HG02943 (cell line): ENCODE data around the gene MADD.

Experiments used
- ATAC-seq: cut with Tn5 transposase; IDR thresholded peaks from one replicate; pipeline ENCODE4 v1.9.1; 2021; ENCODE audit warnings: mild to moderate bottlenecking, low read depth, moderate library complexity; ENCODE audit not compliant: unreplicated experiment

Gene MADD

DNA sequence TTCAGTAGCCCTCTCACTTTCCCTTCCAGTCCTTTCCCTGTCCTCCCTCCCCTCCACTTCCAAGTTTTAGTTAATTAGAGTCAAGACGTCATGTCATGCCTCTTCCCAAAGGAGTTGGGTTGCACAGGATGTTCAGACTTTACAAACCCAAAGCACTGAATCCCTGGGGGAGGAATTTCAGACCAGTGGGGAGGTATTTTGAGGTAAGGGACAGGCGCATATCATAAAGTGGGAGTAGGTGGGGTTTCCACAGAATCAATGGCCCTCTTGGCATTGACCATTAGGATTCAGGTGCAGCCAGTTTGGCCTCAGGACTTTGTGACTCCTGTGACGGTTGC, 20.6 kb upstream of the MADD start:
- no peak for ATAC-seq

DNA sequence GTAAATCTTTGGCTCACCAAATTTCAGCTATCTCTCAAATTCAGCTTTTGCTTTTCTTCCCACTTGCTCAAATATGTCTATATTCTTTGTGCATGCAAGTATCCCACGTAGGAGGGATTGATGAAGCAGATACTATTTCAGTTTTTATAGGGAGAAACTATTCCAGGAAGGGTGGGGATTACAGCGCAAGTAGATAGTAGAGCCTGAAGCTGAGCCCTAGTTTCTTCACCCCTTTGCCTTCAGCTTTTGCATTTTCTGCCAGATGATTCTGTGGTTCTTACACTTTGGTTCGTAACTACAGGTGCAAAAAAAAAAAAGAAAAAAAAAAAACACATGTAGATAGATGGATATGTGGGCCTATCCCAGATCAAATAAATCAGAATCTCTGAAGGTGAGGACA, 18.2 kb upstream of the MADD start:
- no peak for ATAC-seq

DNA sequence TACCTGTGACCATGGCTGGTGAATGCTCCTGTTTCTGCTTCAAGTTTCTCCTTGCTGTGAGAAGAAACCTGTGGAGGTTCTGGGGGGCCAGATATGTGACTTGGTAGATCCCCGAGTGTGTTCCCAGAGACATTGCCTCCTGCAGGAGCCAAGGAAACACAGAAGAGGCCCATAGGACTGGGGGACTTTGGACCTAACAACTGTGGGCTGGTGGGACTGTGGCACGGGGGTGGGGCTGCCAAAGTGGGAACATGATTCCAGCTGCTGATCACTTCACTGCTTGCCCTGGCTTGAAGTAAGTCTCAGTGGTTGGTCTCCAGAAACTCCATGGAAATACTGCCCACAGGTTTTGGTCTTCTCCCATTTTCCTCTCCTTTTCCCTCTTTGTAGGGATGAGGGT, 16.3 kb upstream of the MADD start:
- ATAC-seq: no peak

DNA sequence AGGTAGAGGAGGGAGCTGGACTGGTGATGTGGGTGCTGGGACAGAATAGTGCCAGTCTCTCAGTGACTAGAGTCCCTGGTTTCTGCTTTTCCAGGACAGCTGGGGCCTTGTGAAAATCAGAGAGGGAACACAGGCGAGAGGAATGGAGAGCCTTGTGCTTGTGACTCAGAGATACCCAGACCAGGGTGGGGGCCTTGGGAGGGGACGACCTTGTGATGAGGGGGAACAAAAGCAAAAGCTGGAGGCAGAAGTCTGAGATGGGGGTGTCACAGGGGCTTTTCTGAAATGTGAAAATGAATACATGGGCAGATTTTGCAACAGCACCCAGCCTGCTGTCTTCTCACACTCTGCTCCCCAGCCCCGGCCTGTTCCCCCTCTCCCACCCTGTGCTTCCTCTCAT, 15.5 kb upstream of the MADD start:
- ATAC-seq: no peak

DNA sequence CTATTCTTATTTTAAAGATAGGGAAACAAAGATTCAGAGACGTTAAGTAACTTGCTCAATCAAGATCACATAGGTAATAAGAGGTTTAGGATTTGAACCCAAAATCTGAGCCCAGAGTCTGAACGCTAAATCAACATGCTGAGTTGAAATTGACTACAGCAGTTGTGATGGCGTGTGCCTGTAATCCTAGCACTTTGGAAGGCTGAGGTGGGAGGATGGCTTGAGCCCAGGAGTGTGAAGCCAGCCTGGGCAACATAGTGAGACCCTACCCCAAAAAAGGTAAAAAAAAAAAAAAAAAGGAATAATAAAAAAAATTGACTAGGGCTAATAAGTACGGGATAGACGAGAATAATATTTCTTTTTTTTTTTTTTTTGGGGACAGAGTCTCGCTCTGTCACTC, 13.6 kb upstream of the MADD start:
- ATAC-seq: no peak

DNA sequence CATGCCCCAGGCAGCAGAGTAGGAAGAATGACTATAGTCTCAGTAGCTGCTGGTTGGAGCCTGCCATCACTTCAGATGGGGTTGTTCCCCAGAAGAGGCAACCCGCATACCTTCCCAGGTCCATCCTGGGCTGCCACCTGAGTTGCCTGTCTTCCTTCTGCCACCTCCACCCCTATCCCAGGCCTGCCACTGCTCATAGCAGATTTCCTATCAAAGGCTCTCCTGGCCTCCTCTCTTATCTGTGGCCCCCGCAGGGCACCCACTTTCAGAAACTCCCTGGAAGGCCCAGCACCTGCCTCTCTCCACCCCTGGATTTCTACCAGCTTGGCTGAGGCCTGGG, 12.8 kb upstream of the MADD start:
- ATAC-seq: no peak

DNA sequence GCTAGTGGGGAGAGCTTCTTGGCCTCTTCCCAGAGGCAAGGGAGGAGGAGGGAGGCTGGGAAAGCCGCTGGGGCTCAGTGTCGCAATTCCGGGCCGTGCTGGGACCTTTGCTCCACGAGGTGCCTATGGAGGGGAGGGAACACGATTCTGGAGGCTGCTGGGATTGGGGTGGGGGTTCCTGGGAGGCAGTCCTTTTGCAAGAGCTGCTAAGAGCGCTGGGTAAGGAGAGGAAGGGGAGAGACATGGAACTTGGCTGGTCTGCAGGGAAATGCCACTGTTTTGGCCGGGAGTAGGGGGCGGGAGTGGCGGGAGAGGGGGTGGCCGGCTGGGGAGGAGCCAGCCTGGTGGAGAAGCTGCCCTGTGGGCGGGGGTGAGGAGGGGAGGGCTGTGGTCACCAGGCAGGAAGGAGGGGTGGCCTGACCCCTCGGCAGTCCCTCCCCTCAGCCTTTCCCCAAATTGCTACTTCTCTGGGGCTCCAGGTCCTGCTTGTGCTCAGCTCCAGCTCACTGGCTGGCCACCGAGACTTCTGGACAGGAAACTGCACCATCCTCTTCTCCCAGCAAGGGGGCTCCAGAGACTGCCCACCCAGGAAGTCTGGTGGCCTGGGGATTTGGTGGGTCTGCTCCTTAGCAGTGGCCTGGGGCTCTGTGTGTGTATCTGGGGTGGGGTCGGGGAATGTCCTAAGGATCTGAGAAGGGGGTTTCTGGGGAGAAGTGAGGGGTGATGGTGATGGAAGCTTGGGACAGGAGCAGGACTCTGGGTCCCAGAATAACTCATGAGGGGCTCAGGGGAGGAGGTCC, 12.2 kb upstream of the MADD start, which contains the start of gene NR1H3:
NR1H3 (plus strand) TSS at position 480 of the 800 bp plus-strand sequence. CDS start 1,221 bp downstream, outside the sequence.
- ATAC-seq: no peak

DNA sequence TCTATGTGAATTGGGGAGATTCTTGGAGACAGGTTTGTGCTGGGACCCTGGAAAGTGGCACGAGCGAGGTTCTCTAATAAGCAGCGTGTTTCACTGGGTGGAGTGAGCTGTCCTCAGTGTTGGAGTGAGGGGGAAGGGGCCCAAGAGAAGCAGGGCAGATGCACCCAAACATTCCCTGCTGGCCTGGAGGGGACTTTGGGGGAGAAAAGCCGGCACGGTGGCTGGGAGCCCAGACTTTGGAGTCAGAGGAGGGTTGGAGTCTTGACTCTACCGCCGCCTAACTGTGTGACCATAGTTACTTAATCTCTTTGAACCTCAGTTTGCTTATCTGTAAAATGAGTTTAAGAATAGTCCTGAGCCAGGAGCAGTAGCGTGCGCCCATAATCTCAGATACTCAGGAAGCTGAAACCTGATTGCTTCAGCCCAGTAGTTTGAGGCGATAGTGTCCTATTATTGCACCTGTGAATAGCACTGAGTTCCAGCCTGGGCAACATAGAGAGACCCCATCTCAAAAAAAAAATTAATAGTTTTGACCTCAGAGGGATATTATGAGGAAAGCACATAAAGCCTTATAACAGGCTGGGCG, 11.5 kb upstream of the MADD start:
- no peak for ATAC-seq

DNA sequence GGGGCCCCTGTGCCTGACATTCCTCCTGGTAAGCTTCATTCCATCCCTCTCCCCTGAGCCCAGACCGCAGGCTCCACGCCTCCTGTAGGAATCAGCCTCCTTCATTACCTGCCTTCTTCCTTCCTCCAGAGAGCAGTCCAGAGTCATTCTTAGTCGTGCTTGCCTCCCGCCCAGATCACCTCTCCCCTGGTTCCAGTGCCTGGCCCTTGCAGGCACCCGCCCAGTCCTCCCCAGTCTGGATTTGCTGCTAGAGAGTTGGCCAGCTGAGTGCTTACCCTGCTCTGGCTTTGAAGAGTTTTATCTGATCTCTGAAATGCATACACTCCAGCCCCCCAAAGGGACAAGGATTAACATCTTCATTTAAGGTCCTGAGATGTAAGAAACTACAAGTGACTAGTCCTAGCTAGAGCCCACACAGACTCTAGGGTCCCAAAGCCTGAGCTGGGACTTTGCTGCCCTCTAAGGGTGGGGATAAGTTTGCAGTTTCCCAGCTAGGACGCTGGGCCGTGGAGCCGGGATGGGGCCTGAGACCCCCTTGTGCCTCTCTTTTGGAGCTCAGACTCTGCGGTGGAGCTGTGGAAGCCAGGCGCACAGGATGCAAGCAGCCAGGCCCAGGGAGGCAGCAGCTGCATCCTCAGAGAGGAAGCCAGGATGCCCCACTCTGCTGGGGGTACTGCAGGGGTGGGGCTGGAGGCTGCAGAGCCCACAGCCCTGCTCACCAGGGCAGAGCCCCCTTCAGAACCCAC, 10.5 kb upstream of the MADD start:
- no peak for ATAC-seq

DNA sequence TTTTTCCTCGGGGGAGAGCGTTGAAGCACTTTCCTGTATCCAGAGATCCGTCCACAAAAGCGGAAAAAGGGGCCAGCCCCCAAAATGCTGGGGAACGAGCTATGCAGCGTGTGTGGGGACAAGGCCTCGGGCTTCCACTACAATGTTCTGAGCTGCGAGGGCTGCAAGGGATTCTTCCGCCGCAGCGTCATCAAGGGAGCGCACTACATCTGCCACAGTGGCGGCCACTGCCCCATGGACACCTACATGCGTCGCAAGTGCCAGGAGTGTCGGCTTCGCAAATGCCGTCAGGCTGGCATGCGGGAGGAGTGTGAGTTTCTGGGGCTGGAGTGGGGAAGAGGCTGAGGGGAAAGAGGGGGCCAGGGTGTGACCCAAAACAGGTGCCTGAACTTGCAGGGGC, 9.6 kb upstream of the MADD start:
- no peak for ATAC-seq

DNA sequence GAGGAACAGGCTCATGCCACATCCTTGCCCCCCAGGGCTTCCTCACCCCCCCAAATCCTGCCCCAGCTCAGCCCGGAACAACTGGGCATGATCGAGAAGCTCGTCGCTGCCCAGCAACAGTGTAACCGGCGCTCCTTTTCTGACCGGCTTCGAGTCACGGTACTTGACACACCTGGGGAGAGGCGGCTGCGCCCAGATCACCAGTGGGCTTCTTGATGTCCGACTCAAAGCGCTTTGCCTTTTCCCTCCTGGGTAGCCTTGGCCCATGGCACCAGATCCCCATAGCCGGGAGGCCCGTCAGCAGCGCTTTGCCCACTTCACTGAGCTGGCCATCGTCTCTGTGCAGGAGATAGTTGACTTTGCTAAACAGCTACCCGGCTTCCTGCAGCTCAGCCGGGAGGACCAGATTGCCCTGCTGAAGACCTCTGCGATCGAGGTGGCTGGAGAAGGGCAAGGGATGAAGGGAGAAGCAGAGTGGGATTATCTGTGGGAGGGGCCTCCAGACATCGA, 8.6 kb upstream of the MADD start:
- ATAC-seq: no peak

DNA sequence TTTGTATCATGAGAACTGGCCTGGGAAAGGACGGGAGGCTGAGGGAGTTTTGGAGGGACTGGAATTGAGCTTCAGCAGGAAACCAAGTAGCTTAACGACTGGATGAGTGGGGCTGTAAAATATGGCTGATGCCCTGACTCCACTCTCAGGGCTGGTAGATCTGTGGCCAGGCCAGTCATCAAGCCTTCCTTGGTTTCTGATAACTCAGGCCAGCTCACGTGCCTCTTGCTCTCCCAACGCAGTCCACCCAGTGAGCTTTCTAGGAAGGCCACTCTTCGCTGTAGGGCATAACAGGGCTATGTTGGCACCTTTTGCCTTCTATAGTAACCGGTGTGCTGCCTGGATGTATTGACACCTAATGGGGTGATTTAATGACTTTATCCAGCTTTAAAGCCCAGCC, 5.8 kb upstream of the MADD start:
- no peak for ATAC-seq

DNA sequence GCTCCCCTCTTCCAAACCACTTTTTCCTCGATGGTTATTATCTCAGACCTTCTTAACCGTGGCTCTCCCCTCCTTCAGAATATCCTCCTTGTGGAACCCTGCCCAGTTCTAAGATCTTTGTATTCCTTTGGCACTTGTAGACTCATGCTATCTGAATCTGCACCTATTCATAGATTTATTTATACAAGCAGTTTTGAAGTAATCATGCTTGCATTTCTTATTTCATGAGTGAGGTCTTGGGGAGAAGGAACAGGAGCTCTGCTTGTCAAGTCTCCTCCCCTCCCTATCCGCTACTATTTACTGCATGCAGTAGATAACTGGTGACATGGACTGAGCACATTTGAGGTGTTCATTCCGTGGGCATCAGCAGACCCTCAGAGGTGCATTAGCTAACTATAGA, 5.4 kb upstream of the MADD start:
- ATAC-seq: no peak

DNA sequence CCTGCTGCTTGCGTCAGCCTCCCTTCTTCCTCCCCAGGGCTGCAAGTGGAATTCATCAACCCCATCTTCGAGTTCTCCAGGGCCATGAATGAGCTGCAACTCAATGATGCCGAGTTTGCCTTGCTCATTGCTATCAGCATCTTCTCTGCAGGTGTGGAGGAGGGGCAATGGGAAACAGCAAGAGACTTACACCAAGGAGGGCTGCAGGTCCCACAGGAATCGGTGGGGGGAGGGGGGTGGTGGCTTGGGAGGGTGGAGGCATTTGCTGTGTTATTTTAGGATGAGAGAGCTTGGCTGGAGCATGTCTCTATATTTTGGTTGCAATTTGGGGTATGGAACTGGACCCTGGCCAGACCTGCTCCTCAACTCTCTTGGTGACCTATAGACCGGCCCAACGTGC, 2.1 kb upstream of the MADD start:
- ATAC-seq: no peak

DNA sequence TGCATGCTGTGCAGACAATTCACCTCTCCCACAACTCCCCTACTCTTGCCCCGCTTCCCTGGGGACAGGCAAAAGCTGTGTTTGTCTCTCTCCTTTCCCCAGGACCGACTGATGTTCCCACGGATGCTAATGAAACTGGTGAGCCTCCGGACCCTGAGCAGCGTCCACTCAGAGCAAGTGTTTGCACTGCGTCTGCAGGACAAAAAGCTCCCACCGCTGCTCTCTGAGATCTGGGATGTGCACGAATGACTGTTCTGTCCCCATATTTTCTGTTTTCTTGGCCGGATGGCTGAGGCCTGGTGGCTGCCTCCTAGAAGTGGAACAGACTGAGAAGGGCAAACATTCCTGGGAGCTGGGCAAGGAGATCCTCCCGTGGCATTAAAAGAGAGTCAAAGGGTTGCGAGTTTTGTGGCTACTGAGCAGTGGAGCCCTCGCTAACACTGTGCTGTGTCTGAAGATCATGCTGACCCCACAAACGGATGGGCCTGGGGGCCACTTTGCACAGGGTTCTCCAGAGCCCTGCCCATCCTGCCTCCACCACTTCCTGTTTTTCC, 1.4 kb upstream of the MADD start:
- no peak for ATAC-seq

DNA sequence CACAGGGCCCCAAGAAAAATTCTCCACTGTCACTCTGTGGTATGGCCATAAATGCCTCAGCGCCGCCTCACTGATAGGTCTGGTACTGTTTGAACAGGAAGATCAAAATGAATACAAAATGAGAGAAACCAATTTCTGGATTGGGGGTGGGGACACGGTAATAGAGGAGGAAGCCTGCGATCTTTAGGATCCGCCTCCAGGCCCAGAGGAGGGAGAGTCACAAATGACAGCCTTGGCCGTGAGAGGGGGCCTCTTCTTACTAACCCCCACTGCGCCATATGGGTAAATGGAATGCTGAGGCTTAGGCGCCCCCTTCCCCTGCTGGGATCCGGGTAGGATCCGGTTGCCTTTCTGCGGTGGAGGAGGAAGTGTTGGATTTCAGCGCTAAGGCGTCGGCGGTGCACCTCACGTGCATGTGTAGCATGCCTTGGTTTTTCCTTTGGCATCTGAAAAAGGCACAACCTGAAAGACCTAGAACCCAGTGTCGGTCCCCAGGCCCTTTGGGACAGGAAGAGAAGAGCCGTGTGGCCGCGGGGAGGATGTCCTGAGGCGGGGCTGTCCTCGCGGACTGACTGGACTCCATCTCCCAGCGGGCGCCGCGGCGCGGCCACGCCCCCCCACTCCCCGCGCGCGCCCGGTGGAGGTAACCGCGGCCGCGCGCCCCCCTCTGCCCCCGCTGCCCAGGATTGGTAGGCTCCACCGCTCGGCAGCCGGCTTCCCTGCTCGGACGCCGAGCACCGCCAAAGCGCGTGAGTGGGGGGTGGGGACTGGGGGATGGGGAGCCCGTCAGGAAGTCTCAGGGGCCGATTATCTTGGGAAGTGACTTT, 718 bp upstream of the MADD start:
- ATAC-seq: peak; percentile 50

DNA sequence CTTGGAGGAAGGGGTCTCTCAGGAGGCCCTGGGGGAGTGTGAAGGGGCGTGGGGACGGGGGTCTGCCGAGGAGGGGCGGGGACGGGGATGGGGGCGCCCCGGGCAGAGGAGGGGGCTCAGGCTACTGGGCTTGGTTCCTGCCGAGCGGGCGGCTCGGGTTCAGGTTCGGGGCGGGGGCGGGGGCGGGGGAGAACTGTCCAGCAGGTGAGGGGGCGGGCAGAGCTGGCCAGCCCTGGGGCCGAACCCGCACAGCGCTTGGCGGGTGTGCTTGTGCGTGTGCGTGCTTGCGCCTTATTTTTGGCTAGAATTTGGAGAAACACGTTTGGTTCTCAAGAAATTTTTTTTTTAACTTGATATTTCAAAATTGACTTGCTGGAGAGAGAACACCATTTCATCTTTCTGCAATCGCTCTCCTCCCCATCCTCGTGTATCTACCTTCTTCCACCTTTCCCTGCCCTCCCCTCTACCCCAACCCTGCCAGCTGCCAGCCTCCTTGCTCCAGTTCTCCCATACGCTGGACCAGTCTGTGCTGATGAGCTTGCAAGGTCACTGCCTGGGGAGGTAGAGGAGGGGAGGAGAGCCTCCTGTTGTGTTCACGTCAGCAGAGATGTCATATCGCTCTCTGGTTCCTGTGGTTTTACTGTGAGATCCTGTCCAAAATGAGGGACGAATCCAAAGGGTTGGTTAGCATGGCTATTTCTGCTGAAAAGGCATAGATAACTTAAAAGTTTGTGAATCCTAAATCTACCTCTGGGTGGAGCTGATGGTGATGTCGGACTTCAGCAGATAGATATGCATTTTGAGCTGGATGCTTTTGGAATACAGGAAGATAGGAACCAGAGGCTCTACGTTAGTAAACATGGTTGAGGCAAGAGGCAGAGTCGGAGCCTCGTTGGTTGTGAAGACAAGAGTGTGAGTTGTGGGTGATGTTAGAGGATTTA, 668 bp downstream of the MADD start:
- no peak for ATAC-seq

DNA sequence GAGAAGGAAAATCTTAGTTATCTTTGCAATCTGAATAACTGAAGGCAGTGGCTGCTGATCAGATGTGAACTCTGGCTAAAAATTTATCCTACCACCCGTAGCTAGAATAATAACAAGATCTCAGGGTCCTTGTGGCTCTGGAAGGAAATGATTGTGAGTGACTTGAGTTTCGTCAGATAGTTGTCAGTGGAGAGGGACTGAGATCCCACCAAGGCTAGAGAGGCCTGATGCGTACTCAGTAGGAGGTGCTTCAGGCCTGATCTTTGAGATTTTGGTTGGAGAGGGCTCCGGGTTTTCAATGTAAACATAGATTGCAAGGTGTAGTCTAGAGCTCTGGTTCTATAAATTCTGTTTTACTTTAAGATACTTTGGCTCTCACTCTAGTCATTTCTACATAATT, 1.4 kb downstream of the MADD start:
- ATAC-seq: no peak

DNA sequence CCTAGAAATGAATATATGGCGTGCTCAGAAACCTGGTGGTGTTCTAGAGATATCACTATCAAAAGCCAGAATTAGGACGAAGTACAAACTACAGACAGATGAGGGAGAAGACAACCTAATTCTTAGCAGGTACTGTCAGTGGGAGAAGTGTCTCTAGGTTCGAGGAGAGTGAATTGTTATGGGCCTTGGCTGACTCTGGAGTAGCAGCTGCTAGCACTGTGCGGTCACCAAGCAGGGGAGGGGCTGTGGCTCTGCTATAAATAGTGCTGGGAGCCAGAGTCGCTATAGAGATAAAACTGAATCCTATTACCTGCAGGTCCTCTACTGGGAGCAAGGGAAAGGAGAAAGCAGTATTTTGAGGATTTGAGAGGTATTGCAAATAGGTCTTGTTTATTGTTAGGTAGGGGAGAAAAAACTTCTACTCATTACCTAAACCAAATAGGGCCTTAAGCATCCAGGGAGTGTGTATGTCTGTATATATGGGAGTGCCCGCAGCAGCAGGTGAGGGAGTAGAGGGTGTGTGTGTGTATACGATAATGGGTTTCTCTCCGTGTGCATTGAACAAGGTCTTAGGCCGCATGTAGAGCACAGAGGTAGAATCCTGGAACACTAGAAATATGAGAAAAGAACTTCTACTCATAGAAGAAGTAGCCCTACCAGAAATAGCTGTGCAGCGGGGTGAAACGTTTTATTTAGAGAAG, 2.2 kb downstream of the MADD start:
- ATAC-seq: no peak
